ENCODE measurements around the gene FHAD1.

The FHAD1 gene

GRCh38 chr1:15345705-15346345 is 98.8 kb downstream of the FHAD1 start:
- DNase-seq (ENCODE audit: low read depth, low spot score), result no peak

DNA sequence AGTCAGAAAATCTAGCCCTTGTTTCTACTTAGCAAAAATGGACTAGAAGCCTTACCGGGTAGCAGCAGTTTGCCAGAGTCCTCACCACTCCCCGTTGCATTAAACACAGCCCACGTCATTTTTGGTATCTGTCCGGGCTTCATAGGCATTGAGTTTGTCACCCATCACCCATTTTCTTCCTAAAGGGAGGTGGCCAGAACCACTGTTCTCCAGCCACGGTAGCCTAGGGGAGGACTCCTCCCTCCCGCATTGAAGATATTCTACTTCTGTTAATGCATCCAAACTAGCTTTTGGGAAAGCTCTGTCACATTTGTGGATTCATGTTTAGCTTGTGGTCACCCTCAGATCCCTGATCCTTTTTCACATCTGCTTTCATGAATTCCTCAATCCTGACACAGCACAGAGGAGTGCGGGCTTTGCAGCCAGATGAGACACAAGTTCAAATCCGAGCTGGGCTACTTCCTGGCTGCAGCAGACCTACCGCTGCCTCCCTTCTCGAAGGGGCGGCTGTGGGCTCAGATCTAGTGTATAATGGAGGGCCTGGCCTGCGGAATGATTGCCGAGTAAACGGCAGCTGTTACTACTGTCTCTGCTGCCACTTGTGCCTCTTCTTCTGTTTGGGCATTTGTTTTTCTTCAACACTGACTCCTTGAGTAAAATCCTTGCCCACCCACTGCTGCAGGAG is 99.5 kb downstream of the FHAD1 start:
- no peak for DNase-seq (ENCODE audit: low read depth, low spot score)

DNA sequence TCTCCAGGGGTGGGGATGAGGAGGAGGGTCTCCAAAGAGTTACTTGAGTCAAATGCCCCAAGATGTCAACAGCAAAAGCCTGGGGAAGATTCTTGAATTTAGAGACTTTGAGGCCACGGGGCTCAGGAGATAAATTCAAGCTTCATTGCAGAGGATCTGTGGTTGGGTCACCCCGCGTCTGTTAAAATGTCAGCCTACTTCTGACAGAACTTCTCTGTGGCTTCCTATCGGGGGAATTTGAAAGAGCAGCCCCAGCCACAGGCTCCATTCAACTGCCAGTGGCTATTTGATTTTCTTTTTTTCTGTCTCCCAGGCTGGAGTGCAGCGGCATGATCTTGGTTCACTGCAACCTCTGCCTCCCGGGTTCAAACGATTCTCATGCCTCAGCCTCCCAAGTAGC is 100.2 kb downstream of the FHAD1 start:
- DNase-seq (ENCODE audit: low read depth, low spot score), result no peak

DNA sequence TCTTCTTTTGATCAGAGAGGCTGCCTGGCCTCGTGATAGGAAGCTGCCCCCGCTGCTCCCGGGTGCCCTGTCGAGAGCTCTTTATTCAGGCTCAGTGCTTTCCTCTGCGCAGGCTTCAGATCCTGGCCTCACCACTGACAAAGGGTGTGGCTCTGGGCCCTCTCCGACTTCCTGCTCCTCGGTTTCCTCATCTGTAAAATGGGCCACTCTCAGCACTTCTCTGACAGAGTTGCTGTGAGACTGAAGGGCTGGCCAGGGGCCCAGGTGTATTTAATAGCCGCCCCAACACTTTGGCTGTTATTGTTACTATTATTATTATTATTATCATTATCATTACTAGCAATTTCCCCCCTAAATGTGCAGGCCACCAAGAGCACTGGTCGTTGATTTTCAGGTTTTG is 101.6 kb downstream of the FHAD1 start:
- DNase-seq (ENCODE audit: low read depth, low spot score), result no peak

DNA sequence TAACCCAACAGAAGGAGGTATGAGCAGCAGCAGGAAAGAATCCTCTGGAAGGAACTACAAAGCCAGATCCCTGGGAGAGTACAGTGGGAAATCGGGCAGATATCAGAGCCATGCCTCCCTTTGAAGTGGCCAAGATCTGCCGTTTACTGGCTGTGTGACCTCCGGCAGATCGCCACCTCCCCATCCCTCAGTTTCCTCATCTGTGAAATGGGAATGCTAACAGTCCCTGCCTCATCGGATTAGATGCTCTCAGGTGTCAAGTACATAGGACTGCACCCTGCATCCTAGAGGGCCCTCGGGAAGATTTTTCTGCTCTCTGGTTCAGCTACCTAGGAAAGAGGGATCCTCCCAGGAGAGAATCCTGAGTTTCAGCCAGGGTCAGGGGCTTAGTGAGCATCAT is 102.1 kb downstream of the FHAD1 start:
- no peak for DNase-seq (ENCODE audit: low read depth, low spot score)

DNA sequence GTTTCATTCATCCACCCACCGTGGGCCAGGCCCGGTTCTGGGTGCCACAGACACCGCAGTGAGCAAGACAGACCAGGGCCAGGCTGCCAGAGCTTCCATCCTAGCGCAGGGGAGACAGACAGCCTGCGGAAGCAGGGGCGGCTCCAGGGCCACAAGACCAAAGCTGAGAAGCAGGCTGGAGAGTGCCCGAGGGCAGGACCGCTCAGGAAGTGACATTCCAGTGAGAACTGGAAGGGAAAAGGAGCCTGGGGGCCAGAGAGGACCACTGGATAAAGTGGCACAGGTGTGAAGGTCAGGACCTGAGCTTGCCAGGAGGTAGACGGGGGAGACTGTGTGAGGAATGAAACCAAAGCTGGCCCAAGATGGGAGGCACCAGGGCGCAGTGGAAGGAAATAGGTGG is 103.1 kb downstream of the FHAD1 start:
- no peak for DNase-seq (ENCODE audit: low read depth, low spot score)

DNA sequence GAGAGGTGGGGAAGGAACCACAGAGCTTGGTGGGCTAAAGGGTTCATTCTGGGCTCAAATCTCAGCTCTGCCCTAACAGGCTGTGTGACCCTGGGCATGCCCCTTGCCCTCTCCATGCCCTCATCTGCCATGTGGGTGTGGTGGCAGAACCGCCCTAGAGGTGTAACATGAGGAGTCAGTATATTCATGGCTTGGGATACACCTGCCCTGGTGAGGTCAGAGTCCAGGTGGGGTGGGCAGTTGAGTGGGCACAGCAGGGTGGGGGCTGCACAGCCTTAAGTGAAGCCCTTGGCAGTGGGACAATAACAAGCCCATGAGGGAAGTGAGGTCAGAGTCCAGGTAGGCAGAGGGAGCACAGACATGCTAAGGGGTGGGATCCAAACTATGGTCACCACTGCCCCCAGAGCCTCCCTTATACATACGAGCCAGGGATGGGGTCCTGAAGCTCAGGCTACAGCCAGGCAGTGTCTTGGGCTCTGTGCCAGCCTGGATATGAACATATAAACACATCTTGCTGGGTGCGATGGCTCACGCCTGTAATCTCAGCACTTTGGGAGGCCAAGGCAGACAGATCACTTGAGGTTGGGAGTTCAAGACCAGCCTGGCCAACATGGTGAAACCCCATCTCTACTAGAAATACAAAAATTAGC is 103.7 kb downstream of the FHAD1 start:
- DNase-seq (ENCODE audit: low read depth, low spot score), result no peak

DNA sequence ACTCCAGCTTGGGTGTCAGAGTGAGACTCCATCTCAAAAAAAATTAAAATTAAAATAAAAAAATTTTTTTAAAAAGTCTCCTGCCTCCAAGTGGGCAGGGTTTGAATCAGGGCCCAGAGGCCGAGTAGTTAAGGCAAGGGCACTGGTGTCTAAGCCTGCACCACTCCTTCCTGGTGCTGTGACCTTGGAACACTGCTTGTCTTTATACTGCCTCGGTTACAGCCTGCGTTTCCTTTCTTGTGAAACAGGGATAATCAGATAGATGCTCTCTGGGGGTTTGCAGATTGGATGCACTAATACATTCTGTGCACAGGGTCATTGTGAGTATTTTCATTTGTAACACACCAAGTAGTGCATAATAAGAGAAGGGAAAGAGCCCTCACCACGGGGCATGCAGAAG is 104.3 kb downstream of the FHAD1 start:
- no peak for DNase-seq (ENCODE audit: low read depth, low spot score)

GRCh38 chr1:15352128-15352957 is 105.3 kb downstream of the FHAD1 start:
- DNase-seq (ENCODE audit: low read depth, low spot score), result no peak

- no peak for DNase-seq (ENCODE audit: low read depth, low spot score)
Measured at GRCh38 chr1:15353839-15354579, 107.0 kb downstream of the FHAD1 start.

DNA sequence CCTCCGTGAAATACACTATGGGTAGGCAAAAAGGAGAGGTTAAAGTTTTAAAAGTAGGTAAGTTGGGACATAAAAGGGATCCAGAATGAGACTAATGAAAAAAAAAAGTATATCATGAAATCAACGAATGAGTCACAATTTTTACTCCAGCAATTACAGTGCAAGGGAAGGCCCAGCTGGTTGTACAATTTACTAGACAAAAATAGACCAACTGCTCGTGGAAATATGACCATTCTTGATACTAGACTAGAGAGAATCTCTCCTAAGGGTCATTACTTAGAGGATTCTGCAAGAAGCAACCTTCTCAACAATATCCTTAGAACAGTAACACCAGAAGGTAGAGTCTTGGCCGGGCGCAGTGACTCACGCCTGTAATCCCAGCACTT is 107.5 kb downstream of the FHAD1 start:
- no peak for DNase-seq (ENCODE audit: low read depth, low spot score)

- no peak for DNase-seq (ENCODE audit: low read depth, low spot score)
Measured at GRCh38 chr1:15355968-15356625, 109.1 kb downstream of the FHAD1 start.

DNA sequence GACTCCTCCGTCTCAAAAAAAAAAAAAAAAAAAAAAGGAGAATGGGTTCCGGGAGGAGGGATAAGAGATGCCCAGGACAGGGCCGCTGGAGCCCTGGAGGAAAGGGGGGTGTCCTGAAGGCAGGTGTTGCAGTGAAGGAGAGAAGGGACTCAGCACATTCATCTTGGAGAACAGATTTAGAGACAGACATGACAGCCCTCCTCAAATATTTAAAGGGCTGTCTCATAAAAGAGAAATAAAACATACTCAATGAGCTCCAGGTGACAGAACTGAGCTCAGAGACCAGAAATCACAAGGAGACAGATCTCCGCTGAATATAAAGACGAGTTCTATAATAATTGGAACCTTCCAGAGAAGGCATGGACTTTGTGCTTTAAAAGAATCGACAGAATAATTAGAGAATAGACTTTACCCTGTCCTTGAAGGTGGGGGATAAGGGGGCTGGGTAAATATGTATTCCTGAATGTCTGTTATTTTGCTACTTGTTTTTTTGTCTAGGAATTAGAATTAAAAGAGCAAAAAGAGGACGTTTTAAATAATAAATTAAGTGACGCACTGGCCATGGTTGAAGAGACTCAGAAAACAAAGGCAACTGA is 110.7 kb downstream of the FHAD1 start:
- no peak for DNase-seq (ENCODE audit: low read depth, low spot score)

GRCh38 chr1:15358565-15359133 is 111.6 kb downstream of the FHAD1 start:
- DNase-seq (ENCODE audit: low read depth, low spot score), result no peak

- no peak for DNase-seq (ENCODE audit: low read depth, low spot score)
Measured at GRCh38 chr1:15360700-15361099, 113.7 kb downstream of the FHAD1 start.

- no peak for DNase-seq (ENCODE audit: low read depth, low spot score)
Measured at GRCh38 chr1:15362096-15362736, 115.2 kb downstream of the FHAD1 start.

- no peak for DNase-seq (ENCODE audit: low read depth, low spot score)
Measured at GRCh38 chr1:15362737-15363128, 115.7 kb downstream of the FHAD1 start.

DNA sequence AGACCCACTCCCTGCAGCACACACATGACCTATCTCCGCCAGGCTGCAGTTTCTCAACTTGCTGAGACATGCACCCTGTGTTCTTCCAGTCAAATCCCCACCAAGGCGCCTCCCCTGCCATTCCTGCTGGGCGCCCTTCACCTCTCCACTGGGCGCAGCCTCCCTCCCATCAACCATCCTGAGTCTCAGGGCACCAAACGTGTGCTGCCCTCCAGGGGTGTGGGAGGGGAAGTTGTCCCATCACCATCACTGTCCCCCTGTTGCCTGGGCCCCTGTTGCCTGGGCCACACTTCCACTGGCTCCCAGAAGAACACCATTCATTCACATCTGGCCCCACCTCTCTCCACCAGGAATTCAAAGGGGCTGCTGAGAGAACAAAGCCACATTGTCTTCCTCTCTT is 117.7 kb downstream of the FHAD1 start:
- DNase-seq (ENCODE audit: low read depth, low spot score), result no peak

GRCh38 chr1:15368888-15369287 is 121.9 kb downstream of the FHAD1 start:
- DNase-seq (ENCODE audit: low read depth, low spot score), result no peak

DNA sequence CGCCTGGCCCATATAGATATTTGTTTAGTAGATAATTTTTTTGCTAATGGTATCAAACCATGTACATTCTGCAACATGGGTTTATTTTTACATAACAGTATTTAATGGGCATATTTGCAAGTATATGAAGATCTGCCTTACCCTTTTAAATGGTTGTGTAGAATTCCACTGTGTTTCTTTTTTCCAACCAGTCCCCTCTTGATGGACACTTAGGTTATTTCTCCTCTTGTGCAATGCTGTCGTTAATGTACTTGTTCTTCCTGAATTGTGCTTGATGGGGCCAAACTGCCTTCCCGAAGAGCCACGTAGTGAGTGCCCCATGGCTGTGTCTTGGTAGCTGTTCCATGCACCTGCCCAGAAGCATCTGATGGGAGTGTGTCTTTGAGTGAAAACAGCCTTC is 123.2 kb downstream of the FHAD1 start:
- no peak for DNase-seq (ENCODE audit: low read depth, low spot score)
